ENCODE measurements around the gene XRCC2.

Gene XRCC2

DNA sequence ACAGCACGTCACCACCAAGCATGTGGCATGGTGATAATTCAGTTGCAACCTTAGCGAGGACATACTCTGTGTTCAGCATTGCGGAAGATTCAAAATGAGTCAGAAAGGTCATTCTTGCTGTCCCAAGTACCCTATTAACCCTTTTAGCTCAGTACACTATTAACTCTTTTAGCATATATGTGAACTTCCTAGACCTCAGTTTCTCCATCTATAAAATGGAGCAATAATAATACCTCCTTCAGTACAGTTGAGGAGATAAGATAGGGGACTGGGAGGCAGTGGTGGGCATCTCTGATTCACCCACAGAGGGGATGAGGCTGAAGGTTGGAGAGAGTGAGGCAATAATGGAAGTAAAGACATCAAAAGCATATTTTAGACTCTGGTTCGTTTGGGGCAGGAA, 67.3 kb downstream of the XRCC2 start:
- no peak for DNase-seq

- no peak for DNase-seq
Observed at GRCh38 chr7:152608208-152608607, 67.7 kb downstream of the XRCC2 start.

- DNase-seq, result no peak
Observed at GRCh38 chr7:152607007-152607406, 68.9 kb downstream of the XRCC2 start.

- DNase-seq, result no peak
Observed at GRCh38 chr7:152602962-152603361, 73.0 kb downstream of the XRCC2 start.

- DNase-seq, result no peak
Observed at GRCh38 chr7:152601305-152601798, 74.6 kb downstream of the XRCC2 start.

- DNase-seq, result no peak
Observed at GRCh38 chr7:152600266-152600665, 75.7 kb downstream of the XRCC2 start.

- no peak for DNase-seq
Observed at GRCh38 chr7:152597507-152597906, 78.4 kb downstream of the XRCC2 start.

GRCh38 chr7:152596824-152597223, 79.1 kb downstream of the XRCC2 start:
- DNase-seq, result no peak

All from HCEC 1CT (cell line).